Vagina (tissue), 2 donors: ENCODE data around the gene FAM120B. TPM values are rescaled to one million over a fixed set of nuclear protein-coding genes. Genes with fewer than 3 reads are reported as not detected.

ENCODE experiments used
- DNase-seq, 2 donors: peaks; one replicate each; pipeline ENCODE4 v3.0.0-alpha.2; 2017; ENCODE audit errors: extremely low spot score in 2 of 2
- H3K27ac ChIP-seq: fragments of 200-600 bp; sonication (generic); one replicate; pipeline ENCODE4 v1.5.1; 2019
- H3K27me3 ChIP-seq: fragments of 200-600 bp; sonication (generic); one replicate; pipeline ENCODE4 v1.5.1; 2019
- H3K36me3 ChIP-seq, 2 donors: fragments of 200-600 bp; sonication (generic); one replicate each; pipeline ENCODE4 v1.5.1; 2017 to 2019
- H3K4me1 ChIP-seq: fragments of 200-600 bp; sonication (generic); one replicate; pipeline ENCODE4 v1.5.1; 2019
- H3K4me3 ChIP-seq, 2 donors: fragments of 200-600 bp; sonication (generic); 1 replicate in 1 of 2; 2 replicates in 1 of 2; pipeline ENCODE4 v1.5.1; 2016 to 2019
- H3K9me3 ChIP-seq: fragments of 200-600 bp; sonication (generic); one replicate; pipeline ENCODE4 v1.5.1; 2019
- CTCF ChIP-seq, 3 experiments: fragments of 450-650 bp in 2 of 3; fragments of 200-600 bp in 1 of 3; sonication (generic) in 1 of 3; IDR thresholded peaks; one replicate each; pipeline ENCODE4 v1.5.1; 2017 to 2019; ENCODE audit warnings: antibody characterized with exemption in 3 of 3, mild to moderate bottlenecking in 2 of 3, moderate library complexity in 2 of 3
- POLR2A ChIP-seq, 2 donors: fragments of 450-650 bp; IDR thresholded peaks; one replicate each; pipeline ENCODE4 v1.6.1; 2017; ENCODE audit warnings: antibody characterized with exemption in 2 of 2, mild to moderate bottlenecking in 2 of 2, moderate library complexity in 2 of 2
- POLR2AphosphoS5 ChIP-seq, 2 donors: sonication (generic); formaldehyde crosslinking; IDR thresholded peaks; one replicate each; pipeline ENCODE4 v1.9.0; 2017; ENCODE audit warnings: antibody characterized with exemption in 2 of 2, mild to moderate bottlenecking in 2 of 2, low read depth in 1 of 2; ENCODE audit not compliant: insufficient read depth in 1 of 2
- intact Hi-C: fragments of 100-400 bp; cut with DNase I; formaldehyde crosslinking; loops from one replicate; pipeline ENCODE4 v1.15.1; 2023
- total RNA-seq: library from RNA; depleted of rRNA; stranded (reverse); fragments of >200 nt; gene quantifications from one replicate; pipeline ENCODE4 v1.2.3, GENCODE V29; 2016

FAM120B gene
- total RNA-seq, 1 donor from 2014 or later, result 34.6 TPM

DNA sequence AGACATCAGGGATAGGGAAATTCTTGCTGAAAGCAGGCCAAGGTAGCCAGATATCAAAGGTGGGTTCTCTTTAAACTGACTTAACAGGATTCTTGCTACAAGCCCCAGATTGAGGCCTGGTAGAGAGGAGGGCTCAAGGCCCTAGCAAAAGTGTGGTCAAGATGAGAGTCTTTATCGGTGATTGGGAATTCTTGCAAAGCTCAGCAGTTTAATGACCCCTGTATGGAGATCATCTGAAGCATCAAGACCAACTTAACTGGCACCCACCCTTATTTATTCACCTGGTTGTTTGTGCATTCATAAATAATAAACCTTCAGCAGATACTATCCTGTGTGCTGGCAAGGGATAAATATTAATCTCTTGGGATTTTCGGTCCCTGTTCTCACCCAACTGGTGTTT lies 6.3 kb downstream of the FAM120B start:
- H3K27me3 ChIP-seq, result no peaks in the 10 kb centered on the region
- TF ChIP-seq POLR2A (IDR thresholded peaks at IDR 0.05) (no peak), CTCF (IDR thresholded peaks at IDR 0.05) (no peak), POLR2AphosphoS5 (IDR thresholded peaks at IDR 0.05; ENCODE audit: insufficient read depth in 1 of 2, low read depth in 1 of 2) (no peak)
- peaks cover 62% of the 10 kb centered on the region for H3K4me1 ChIP-seq
- H3K9me3 ChIP-seq, result no peaks in the 10 kb centered on the region
- H3K27ac ChIP-seq, result no peak overlapping the region
- DNase-seq, result no peak
- intact Hi-C loops, result no loop called here
- H3K4me3 ChIP-seq, result no peak overlapping the region
- H3K36me3 ChIP-seq, result no peaks in the 10 kb centered on the region

DNA sequence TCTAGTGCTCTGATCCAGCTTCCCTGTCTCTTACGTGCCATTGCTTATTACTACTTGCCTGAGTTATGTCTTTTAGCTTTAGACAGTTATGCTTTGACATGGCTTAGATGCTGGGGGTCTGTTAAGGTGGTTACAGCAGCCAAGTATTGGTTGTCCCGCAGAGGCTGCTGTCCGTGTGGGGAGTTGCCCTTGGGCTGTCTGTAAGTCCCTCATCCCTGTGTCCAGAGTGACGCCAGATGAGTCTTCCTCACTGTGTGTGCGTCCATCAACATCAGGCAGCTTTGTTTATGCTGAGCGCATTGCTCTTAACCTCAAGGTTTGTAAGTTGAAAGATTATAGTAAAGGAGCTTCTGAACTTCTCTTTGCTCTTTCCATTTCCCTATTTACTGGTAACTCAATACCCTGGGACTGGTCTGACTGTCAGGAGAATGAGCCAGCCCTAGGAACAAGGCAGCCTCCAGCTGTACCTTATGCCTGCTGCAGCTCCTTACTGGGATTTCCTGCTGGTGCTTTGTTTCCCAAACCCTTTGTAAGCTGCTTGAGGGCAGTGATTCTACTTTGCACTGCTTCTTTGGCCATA lies 7.2 kb downstream of the FAM120B start:
- H3K4me1 ChIP-seq, result peaks cover 52% of the 10 kb centered on the region
- TF ChIP-seq POLR2A (IDR thresholded peaks at IDR 0.05) (no peak), POLR2AphosphoS5 (IDR thresholded peaks at IDR 0.05; ENCODE audit: insufficient read depth in 1 of 2, low read depth in 1 of 2) (no peak), CTCF (IDR thresholded peaks at IDR 0.05) (no peak)
- intact Hi-C loops, result no loop called here
- peaks cover 0 to 2% of the 10 kb centered on the region in 2 donors for H3K36me3 ChIP-seq
- no peak overlapping the region for H3K27ac ChIP-seq
- H3K4me3 ChIP-seq, result no peak overlapping the region
- H3K9me3 ChIP-seq, result no peaks in the 10 kb centered on the region
- no peaks in the 10 kb centered on the region for H3K27me3 ChIP-seq
- no peak for DNase-seq

GRCh38 chr6:170314983-170315382 lies 8.4 kb downstream of the FAM120B start:
- Histone ChIP-seq H3K9me3 (no peaks in the 10 kb centered on the region), H3K4me3 (no peak overlapping the region), H3K36me3 (peaks cover 0 to 10% of the 10 kb centered on the region in 2 donors), H3K4me1 (peaks cover 41% of the 10 kb centered on the region), H3K27me3 (no peaks in the 10 kb centered on the region), H3K27ac (no peak overlapping the region)
- no peak for TF ChIP-seq POLR2AphosphoS5 (IDR thresholded peaks at IDR 0.05; ENCODE audit: insufficient read depth in 1 of 2, low read depth in 1 of 2)
- TF ChIP-seq POLR2A (IDR thresholded peaks at IDR 0.05), result no peak
- no peak for TF ChIP-seq CTCF (IDR thresholded peaks at IDR 0.05)
- no peak for DNase-seq
- intact Hi-C loops, result no loop called here

DNA sequence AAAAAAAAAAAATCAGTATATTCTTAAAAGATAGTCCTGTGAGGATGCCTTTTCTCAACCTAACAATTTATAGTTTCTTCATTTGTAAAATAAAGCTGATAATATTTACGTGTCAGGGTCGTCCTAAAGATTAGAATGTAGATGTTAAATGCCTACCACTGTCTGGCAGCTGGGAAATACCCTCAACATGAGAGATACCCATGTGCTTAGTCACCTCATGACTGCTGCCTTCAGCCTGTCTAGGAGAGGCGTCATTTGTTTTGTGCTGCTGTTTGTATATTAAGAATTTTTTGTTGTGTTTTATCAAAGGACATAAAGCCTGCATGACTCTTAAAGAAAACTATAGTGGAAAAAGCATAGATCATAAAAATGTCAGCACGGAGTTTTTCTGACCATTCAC lies 9.5 kb downstream of the FAM120B start:
- intact Hi-C loops, result no loop called here
- Histone ChIP-seq H3K27me3 (no peaks in the 10 kb centered on the region), H3K4me3 (no peak overlapping the region), H3K4me1 (peaks cover 30% of the 10 kb centered on the region), H3K36me3 (peaks cover 0 to 10% of the 10 kb centered on the region in 2 donors), H3K27ac (no peak overlapping the region), H3K9me3 (no peaks in the 10 kb centered on the region)
- no peak for TF ChIP-seq POLR2AphosphoS5 (IDR thresholded peaks at IDR 0.05; ENCODE audit: insufficient read depth in 1 of 2, low read depth in 1 of 2)
- TF ChIP-seq CTCF (IDR thresholded peaks at IDR 0.05), result no peak
- no peak for TF ChIP-seq POLR2A (IDR thresholded peaks at IDR 0.05)
- no peak for DNase-seq

DNA sequence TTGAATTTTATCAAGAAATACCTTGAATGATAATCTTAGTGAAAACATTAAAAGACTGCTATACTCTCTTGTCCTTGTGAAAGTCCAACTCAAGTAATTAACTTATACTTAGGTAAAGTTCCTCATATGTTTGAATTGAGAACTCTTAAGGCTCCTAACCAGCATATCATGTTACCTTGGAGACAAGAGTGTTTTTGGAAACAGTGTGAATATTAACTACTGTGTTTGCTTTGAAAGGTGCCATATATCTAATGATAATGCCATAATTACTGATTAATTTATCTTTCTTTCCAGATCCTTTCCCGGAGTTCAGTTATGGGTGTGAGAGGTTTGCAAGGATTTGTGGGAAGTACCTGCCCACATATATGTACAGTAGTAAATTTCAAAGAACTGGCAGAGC lies 10.5 kb downstream of the FAM120B start:
- intact Hi-C loops, result no loop called here
- no peak overlapping the region for H3K27ac ChIP-seq

More for the DNA sequence above, 10.5 kb downstream of the FAM120B start:
- H3K36me3 ChIP-seq, result peaks cover 0 to 10% of the 10 kb centered on the region in 2 donors
- H3K27me3 ChIP-seq, result no peaks in the 10 kb centered on the region
- TF ChIP-seq POLR2AphosphoS5 (IDR thresholded peaks at IDR 0.05; ENCODE audit: insufficient read depth in 1 of 2, low read depth in 1 of 2) (no peak), POLR2A (IDR thresholded peaks at IDR 0.05) (no peak), CTCF (IDR thresholded peaks at IDR 0.05) (no peak)
- H3K9me3 ChIP-seq, result no peaks in the 10 kb centered on the region
- no peak overlapping the region for H3K4me3 ChIP-seq
- no peak for DNase-seq
- peaks cover 25% of the 10 kb centered on the region for H3K4me1 ChIP-seq
